HL-60 (cell line): ENCODE results near the gene GH1.
"Not testable (repeated sequence)": the region's sequence is repeated elsewhere in the genome, so short reads cannot be mapped to it uniquely, and the experiment has no call there.

Experiments
- DNase-seq, 2 experiments: peaks; one replicate each; pipeline ENCODE4 v3.0.0-alpha.2; 2010 to 2020; ENCODE audit warnings: low read depth in 1 of 2, low spot score in 1 of 2
- H3K27ac ChIP-seq: fragments of 250-450 bp; sonication (Bioruptor Pico); replicated peaks from 2 replicates; pipeline ENCODE4 v1.5.1; 2020; ENCODE audit warnings: mild to moderate bottlenecking, moderate library complexity
- H3K27me3 ChIP-seq: fragments of 250-450 bp; sonication (Bioruptor Pico); 2 replicates; pipeline ENCODE4 v1.5.1; 2021; ENCODE audit warnings: mild to moderate bottlenecking, moderate library complexity; ENCODE audit not compliant: insufficient read depth, poor library complexity, severe bottlenecking
- H3K4me3 ChIP-seq: replicated peaks from 2 replicates; pipeline ENCODE4 v1.5.1; 2011; ENCODE audit warnings: mild to moderate bottlenecking, control low read depth, low read length; ENCODE audit not compliant: insufficient read depth
- CTCF ChIP-seq: IDR thresholded peaks from one replicate; pipeline ENCODE4 v1.5.1; 2011; ENCODE audit warnings: low read length, control low read depth, inconsistent platforms; ENCODE audit not compliant: insufficient read depth
- GABPA ChIP-seq: IDR thresholded peaks from 2 replicates; pipeline ENCODE4 v1.6.1; 2012; ENCODE audit warnings: low read depth
- POLR2AphosphoS5 ChIP-seq: IDR thresholded peaks from 2 replicates; pipeline ENCODE4 v1.6.1; 2012; ENCODE audit warnings: low read depth
- REST ChIP-seq: IDR thresholded peaks from 2 replicates; pipeline ENCODE4 v1.6.1; 2012; ENCODE audit warnings: low read depth; ENCODE audit not compliant: insufficient replicate concordance
- SPI1 ChIP-seq: IDR thresholded peaks from 2 replicates; pipeline ENCODE4 v1.6.1; 2012; ENCODE audit warnings: low read depth, mild to moderate bottlenecking, borderline replicate concordance

The GH1 gene

GRCh38 chr17:63881935-63882601 is 36.6 kb downstream of the GH1 start, which contains the start of gene GH2:
Gene GH2, minus strand, starts transcription at chr17:63881944. Its CDS starts 143 bp downstream, at chr17:63881801.
- no peaks in the 10 kb centered on the region for H3K27me3 ChIP-seq
- peak in 1 of 2 experiments; percentile 25 for DNase-seq
- TF ChIP-seq GABPA (no peak), SPI1 (no peak), CTCF (peak; percentile 55)
- no peak within 1 kb of the TSS for H3K27ac ChIP-seq
- no peak within 1 kb of the TSS for H3K4me3 ChIP-seq

- H3K27me3 ChIP-seq, DNase-seq, H3K4me3 ChIP-seq, H3K27ac ChIP-seq: not testable (repeated sequence)
Measured at GRCh38 chr17:63881337-63881736, 37.3 kb downstream of the GH1 start.

GRCh38 chr17:63880706-63881105 is 37.9 kb downstream of the GH1 start:
- H3K27me3 ChIP-seq = no peaks in the 10 kb centered on the region
- no peak for DNase-seq
- no peak overlapping the region for H3K27ac ChIP-seq
- no peak overlapping the region for H3K4me3 ChIP-seq
- TF ChIP-seq POLR2AphosphoS5 (no peak), SPI1 (no peak), REST (no peak), CTCF (no peak), GABPA (no peak)

- not testable (repeated sequence) for H3K27me3 ChIP-seq, H3K27ac ChIP-seq, DNase-seq, H3K4me3 ChIP-seq
Measured at GRCh38 chr17:63878413-63878812, 40.2 kb downstream of the GH1 start.

GRCh38 chr17:63874693-63875092 is 43.9 kb downstream of the GH1 start:
- not testable (repeated sequence) for H3K4me3 ChIP-seq, DNase-seq, H3K27ac ChIP-seq, H3K27me3 ChIP-seq

GRCh38 chr17:63874061-63874626 is 44.5 kb downstream of the GH1 start:
- H3K27me3 ChIP-seq, H3K4me3 ChIP-seq, DNase-seq, H3K27ac ChIP-seq: not testable (repeated sequence)

- H3K4me3 ChIP-seq, DNase-seq, H3K27me3 ChIP-seq, H3K27ac ChIP-seq: not testable (repeated sequence)
Measured at GRCh38 chr17:63873577-63873976, 45.1 kb downstream of the GH1 start, which contains the start of gene CSH2. Gene CSH2, minus strand, starts transcription at chr17:63873677. Its CDS starts 63 bp downstream, at chr17:63873614.

GRCh38 chr17:63871646-63872365 is 46.8 kb downstream of the GH1 start:
- H3K4me3 ChIP-seq, H3K27me3 ChIP-seq, DNase-seq, H3K27ac ChIP-seq: not testable (repeated sequence)

- H3K4me3 ChIP-seq, H3K27me3 ChIP-seq, DNase-seq, H3K27ac ChIP-seq: not testable (repeated sequence)
Measured at GRCh38 chr17:63870292-63870665, 48.4 kb downstream of the GH1 start.
